GM21423 (cell line): ENCODE measurements around the gene SLC5A4.
"Not testable (repeated sequence)": the region's sequence is repeated elsewhere in the genome, so short reads cannot be mapped to it uniquely, and the experiment has no call there.

Experiments used
- ATAC-seq: cut with Tn5 transposase; IDR thresholded peaks from one replicate; pipeline ENCODE4 v1.9.1; 2021; ENCODE audit warnings: mild to moderate bottlenecking, moderate library complexity; ENCODE audit not compliant: unreplicated experiment

The SLC5A4 gene

DNA sequence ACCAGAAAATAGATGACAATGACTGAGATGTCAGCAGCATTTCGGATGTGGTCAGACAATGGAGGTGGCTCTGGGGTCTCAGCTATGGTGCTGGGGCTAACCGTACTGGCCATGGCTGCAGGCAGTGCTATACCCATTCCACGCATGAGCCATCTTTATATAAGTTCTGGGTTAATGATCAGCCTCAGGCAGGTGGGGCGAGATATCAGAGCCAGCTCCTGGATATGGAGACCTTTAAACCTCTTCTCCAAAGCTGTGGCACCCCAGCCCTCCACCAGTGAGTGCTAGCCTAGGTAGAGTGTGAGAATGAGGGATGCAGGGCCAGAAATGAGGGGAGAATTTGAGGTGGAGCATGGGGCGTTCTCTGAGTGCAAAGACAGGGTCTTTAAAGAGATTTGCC is at the start of gene SLC5A4:
TSS of gene SLC5A4 (minus strand) at position 131 of the 400 bp plus-strand sequence. CDS start at position 113, 18 bp downstream.
- no peak for ATAC-seq

DNA sequence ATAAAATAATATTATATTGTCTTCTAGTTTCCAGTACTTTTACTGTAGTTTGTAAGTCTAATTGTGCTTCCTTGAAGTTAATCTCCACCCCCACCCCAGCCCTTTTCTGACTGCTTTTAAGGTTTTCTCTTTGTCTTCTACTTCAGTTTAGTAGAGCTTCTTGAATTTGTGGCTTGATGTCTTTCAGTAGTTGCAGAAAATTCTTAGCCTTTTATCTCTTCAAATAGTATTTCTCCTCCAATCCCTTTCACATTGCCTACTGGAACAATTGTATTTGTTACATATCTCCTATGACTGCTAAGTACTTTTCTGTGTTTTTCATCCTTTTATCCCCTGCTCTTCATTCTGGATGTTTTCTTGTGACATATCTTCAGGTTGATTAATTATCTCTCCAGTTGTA is 38.8 kb upstream of the SLC5A4 start:
- ATAC-seq = not testable (repeated sequence)

DNA sequence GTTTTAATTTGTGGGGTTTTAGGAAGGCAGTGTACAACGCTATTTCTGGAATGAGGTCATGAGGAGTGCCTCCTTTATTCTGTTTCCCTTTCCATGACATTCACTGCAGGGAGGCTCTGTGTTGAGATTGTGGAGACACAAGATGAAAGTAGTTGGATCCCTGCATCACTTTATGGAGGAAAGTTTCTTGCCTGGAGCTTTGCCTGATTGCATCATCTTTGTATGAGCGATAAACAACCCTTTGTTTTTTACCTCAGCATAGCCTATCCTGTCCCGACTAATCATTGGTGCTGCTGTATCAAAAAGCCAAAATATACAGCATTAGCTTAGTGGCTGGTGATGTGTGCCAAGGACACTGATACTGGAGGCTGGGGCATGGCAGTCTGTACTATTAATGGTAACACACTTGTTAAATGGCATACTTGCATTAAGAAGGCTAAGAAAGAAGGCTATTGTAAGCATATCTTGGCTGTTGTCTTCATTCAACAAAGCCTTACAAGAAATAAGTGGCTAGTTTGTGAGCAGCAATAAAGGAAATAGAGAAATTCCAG is 31.2 kb upstream of the SLC5A4 start:
- no peak for ATAC-seq

DNA sequence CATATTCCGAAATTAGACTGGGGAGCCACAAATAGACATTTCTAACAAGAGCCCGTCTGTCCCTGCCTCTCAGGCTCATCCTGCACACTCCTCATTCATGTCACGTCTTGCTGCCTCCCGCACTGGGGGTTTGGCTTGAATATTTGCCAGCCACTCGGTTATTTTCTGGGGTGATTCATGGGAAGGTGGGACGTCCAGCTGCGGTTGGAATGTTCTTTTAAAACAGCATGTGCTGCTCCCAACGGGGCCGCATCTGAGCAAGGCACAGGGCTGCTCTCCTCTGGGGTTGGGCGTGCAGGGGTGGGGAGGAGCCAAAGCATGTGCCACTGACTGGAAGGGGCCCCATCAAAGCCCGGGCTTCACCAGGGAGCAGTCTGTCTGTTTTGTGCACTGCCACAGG is 25.9 kb upstream of the SLC5A4 start:
- ATAC-seq = no peak

DNA sequence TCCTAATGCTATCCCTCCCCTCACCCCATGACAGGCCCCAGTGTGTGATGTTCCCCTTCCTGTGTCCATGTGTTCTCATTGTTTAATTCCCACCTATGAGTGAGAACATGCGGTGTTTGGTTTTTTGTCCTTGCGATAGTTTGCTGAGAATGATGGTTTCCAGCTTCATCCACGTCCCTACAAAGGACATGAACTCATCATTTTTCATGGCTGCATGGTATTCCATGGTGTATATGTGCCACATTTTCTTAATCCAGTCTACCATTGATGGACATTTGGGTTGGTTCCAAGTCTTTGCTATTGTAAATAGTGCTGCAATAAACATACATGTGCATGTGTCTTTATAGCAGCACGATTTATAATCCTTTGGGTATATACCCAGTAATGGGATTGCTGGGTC is 20.2 kb upstream of the SLC5A4 start:
- ATAC-seq = not testable (repeated sequence)

DNA sequence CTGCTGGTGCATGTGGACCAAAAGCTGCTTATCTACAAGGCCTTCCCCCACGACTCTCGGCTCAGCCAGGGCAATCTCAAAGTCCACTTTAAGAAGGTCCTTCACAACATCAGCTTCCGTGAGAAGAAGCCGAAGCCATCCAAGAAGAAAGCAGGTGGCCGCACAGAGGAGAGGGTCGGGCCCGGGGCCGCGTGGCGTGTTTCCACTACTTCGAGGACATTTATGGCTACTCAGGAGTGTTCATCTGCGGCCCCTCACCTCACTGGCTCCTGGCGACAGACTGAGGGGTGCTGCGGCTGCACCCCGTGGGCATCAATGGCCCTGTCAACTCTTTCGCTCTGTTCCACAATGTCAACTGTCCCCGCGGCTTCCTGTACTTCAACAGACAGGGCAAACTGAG is 16.2 kb upstream of the SLC5A4 start:
- no peak for ATAC-seq

DNA sequence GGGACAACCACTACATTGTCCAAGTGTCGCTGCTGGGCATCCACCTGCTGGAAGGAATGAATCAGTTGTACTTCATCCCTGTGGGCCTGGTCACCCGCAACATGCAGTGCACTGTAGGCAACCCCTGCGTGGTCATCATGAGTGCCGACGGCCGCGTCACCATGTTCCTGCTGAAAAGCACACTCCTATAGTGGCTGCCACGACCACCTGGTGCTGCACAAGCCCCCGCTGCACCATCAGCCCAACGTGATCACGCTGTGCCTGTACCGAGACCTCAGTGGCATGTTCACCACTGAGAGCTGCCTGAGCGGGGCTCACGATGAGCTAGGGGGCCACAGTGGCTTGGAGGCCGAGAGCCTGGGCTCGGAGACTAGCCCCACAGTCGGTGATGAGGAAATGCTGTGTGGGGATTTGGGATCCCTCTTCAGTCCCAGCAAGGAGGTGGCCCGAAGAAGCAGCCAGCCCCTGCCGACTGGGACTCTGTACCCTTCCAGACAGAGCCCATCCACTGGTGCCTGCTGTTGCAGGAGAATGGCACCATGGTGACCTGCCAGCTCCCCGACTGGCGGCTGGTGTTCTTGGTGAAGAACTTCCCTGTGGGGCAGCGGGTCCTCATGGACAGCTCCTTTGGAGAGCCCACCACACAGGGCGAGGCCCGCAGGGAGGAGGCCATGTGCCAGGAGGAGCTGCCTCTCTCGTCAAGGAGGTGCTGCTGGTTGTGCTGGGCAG is 15.7 kb upstream of the SLC5A4 start:
- no peak for ATAC-seq

DNA sequence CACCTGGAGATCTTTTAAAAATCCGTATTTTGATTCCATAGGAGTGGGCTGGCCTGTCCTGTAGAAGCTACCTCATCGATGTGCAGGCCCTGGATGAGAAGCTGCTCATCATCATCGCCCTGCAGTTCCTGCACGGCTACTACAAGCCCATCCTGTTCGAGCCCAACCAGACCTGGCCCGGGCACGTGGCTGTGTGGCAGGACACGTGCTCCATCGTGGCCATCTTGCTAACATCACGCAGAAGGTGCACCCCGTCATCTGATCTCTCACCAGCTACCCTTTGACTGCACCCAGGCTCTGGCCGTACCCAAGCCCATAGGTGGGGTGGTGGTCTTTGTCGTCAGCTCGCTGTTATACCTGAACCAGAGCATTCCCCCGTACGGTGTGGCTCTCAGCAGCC is 14.2 kb upstream of the SLC5A4 start:
- ATAC-seq = no peak

DNA sequence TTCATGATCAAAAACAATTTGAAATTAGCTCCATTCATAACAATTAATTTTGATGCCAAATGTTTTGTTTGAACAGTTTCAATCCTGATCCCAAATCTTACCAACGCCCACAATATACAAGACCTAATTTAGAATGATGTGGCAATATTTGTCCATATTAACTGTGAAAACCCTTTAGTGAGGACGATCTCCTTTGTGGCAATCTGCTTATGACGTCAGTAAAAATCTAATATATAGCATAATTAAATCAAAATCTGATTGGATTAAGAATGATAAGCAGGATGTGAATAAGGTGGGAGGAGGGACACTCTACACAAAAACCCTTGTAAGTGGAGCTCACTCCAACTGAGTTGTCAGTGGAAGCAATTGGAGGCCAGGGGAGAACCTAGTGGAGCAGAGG is 11.9 kb upstream of the SLC5A4 start:
- no peak for ATAC-seq

DNA sequence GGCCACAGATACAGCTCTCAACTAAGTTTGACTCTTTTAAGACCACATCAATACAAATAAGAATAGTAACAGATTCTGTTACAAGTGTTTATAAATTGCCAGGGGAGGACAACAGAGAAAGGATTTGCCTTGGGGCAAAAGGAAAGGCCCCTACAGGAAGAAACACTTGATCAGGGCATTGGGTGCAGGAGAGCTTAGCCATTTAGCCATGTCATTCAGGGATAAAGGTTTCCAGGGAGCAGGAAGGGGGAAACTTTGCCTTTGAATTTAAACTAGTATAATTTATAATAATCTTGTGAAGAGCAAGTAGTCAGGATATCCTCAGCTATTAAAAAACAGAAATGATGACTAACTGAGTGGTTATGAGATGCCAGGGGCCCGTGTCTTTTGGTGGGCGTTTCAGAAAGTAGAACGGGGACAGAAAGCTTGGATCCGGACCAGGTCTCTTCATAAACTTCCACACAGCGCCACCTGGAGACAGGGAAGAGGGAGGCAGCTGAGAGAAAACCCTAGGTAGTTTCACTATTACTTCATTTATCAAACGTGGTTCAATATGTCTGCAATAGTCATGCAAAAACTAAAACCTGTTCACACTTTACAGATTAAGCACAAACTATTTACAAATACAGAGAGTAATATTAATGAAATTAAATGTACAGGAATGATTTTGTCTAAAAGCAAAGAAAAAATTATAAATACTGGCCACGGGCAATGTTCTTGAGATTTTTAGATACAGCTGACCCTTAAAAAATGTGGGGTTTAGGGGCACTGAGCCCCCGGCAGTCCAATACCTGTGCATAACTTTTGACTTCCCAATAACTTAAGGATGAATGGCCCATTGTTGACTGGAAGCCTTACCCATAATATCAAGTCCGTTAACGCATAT is 11.0 kb upstream of the SLC5A4 start:
- ATAC-seq = no peak

DNA sequence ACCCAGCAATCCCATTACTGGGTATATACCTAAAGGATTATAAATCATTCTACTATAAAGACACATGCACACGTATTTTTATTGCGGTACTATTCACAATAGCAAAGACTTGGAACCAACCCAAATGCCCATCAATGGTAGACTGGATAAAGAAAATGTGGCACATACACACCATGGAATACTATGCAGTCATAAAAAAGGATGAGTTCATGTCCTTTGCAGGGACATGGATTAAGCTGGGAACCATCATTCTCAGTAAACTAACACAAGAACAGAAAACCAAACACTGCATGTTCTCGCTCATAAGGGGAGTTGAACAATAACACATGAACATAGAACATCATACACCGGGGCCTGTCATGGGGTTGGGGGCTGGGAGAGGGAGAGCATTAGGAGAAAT is 8.5 kb upstream of the SLC5A4 start:
- ATAC-seq = not testable (repeated sequence)

DNA sequence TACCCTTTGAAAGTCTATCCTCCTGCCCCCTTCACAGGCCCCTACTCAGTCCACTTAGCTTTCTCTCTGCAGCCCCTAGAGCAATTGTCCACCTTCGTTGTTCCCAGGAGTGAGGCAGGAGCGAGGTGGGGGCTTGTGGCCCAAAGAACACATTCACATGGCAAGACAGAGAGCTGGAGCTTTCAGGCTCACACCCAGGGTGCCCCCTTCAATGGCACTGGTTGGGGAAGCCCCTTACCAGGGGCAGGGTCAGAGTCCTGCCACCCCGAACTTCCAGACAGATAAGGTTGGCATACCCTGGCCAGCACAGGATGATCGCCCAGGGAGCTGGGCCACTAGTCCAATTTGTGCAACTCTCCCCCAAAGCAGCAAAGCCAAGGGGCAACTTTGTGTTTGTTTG is 6.2 kb upstream of the SLC5A4 start:
- no peak for ATAC-seq

DNA sequence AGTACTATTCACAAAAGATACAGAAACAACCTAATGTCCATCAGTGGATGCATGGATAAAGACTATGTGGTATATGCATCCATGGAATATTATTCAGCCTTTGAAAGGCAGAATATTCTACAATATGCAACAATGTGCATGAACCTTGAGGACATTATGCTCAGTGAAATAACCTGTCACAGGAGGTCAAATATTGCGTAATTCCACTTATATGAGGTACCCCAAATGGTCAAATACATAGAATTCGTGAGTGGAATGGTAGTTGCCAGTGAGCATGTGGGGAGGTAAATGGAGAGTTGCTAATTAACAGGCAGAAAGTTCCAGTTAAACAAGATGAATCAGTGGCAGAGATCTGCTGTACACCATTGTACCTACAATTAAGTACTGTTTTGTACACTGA is 3.6 kb upstream of the SLC5A4 start:
- no peak for ATAC-seq

DNA sequence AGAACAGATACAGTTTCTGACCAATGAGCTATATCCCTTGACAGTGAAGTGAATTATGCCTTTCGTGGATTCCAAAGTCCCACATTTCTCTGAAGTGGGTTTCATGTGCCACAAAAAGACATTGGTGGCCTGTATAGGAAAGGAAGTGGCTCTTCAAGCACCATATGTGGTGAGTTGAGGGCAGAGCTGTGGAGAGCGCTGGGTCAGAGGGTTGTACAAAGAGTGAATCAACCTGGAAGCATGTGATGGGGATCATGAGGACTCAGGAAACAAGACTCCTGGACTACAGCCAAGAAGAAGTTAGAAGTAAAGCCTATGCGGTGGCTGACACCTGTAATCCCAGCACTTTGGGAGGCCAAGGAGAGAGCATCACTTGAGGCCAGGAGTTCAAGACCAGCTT is 579 bp upstream of the SLC5A4 start:
- no peak for ATAC-seq

DNA sequence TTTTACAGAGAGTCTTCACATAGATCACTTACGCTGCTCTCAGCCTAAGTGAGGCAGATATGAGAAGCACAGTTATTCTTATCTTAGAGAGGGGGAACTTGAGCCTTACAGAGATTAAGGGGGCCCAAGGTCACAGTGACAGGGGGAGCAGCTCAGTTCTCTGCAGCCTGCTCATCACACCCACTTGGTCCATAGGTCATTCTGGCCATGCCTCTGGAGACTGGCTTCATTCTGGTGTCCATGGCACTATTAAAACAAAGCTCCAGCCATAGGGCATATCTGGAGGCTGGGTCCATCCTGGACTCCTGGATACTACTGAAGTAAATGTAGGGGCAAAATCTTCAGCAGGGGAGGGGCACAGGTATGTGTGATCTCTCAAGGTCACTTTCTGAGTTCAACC is 5.9 kb downstream of the SLC5A4 start:
- ATAC-seq = no peak

DNA sequence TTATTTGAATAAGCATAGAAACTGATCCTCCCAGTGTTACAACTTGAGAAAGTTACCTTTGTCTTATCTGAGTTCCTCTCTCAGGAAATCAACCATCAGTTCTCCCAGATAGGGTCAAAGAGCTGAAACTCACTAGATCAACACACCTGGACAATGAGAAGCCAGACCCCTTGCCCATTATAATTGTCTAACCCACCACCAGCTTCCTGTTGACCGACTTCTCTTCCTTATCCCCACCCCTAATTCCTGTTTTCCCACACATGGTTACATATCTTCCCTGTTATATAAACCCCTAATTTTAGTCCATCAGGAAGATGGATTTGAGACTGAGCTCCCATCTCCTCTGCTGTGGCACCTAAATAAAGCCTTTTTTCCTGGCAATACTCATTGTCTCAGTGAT is 6.9 kb downstream of the SLC5A4 start:
- no peak for ATAC-seq

DNA sequence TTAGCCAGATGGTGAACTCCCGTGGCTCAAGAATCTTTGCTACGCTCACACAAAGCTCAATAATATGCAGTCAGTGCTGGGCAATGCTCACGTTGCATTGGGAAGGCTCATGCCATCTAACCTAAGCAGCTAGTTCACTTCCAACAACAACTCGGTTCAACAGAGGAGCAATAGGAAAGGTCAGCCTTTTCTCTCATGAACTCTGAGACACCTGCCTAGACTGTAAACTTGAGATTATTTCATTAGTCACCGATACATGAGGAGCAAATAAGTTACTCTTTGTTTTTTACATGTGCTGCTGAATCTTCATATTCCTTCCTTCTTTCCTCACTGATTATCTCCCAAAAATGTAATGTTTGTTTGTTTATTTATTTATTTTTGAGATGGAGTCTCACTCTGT is 9.0 kb downstream of the SLC5A4 start:
- ATAC-seq = no peak

DNA sequence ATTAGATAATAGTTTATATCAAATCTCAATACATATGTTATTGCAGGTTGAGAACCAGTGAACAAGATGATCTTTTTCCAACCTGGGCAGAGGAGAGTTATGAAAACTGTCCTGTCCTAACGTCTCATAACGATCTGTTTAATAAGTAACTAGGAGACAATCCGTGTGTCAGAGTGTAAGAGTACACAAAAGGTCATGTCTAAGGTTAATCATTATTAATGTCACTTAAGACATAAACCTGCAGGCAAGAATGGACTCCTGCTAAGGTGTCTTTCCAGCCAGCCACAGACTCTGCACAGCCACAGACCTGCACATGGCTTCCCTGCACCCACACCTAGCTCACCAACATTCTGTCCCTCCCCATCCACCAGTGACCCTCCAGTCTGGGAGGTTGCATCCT is 10.1 kb downstream of the SLC5A4 start:
- no peak for ATAC-seq

DNA sequence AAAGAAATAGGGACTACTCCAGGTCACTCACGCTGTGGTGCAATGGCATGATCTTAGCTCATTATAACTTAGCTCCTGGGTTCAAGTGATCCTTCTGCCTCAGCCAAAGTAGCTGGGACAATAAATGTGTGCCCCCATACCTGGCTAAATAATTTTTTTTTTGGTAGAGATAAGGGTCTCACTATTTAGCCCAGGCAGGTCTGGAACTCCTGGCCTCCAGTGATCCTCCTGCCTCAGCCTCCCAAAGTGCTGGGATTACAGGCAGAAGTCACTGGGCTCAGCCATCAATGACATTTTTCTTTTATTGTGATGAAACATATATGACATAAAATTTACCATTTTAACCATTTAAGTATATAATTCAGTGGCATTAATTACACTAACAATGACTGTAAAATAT is 10.6 kb downstream of the SLC5A4 start:
- ATAC-seq = no peak

DNA sequence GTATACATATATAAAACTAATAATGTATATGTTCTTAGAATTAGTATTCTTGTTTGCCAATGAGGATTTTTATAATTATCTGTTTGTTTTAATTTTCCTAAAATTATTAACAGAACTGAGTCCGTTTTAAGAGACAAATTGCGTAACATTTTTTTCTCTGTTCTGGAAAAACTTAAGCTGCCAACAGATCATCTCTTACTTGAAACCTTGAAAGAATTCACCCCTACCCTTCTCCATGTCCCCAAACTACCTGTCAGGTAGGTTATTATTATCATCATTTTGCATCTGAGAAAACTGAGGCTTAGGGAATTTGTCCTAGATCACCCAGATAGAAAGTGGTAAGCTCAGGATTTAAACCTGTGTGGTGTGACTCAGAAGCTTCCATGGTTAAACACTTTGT is 14.7 kb downstream of the SLC5A4 start:
- ATAC-seq = no peak

DNA sequence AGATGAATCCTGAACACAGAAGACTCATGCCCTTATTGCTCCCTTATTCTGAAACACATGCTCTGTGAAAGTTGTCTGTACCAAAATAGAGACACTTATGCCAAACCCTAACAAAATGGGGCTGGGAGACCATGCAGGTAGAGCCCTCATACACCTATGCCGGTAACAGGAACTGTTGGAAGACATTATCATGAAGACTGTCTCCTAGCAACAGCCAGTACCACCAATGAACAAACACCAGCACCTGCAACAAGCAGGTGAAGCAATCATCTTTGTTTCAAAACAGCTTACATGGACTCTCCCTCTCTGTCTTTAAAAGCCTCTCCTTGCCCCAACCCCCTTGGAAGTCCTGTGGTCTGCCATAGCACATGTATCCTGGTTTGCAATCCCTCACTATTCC is 17.2 kb downstream of the SLC5A4 start:
- ATAC-seq = no peak

DNA sequence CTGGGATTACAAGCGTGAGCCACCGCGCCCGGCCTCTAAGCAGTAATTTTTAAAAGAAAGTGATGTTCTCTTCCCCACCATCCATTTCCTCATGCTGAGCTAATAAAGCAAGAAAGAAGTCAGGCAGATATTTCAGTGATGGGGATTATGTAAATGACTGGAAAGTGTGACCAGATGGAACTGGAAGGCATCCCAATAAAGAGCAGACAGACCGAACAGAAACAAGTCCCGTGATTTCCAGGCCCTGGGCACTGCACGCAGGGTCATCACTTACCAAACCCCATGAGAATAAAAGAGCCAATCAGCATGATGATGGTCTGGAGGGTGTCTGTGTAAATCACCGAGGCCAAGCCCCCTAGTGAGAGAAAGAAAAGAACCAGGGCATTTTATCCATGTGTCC is 18.2 kb downstream of the SLC5A4 start:
- ATAC-seq = no peak
